HG03064 (cell line): Measurements from ENCODE around the gene DDI1.
"Not testable (repeated sequence)": the region's sequence is repeated elsewhere in the genome, so short reads cannot be mapped to it uniquely, and the experiment has no call there.

ENCODE experiments used
- ATAC-seq: cut with Tn5 transposase; IDR thresholded peaks from one replicate; pipeline ENCODE4 v1.9.1; 2021; ENCODE audit warnings: low read depth; ENCODE audit not compliant: unreplicated experiment

The DDI1 gene

DNA sequence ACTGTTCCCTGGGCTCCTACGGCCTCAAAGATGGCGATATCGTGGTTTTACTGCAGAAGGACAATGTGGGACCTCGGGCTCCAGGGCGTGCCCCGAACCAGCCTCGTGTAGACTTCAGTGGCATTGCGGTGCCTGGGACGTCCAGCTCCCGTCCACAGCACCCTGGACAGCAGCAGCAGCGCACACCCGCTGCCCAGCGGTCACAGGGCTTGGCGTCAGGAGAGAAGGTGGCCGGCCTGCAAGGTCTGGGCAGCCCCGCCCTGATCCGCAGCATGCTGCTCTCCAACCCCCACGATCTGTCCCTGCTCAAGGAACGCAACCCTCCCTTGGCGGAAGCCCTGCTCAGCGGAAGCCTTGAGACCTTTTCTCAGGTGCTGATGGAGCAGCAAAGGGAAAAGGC, 555 bp downstream of the DDI1 start:
- ATAC-seq = no peak

- ATAC-seq = no peak
Observed at GRCh38 chr11:104041792-104042191, 5.4 kb downstream of the DDI1 start.

DNA sequence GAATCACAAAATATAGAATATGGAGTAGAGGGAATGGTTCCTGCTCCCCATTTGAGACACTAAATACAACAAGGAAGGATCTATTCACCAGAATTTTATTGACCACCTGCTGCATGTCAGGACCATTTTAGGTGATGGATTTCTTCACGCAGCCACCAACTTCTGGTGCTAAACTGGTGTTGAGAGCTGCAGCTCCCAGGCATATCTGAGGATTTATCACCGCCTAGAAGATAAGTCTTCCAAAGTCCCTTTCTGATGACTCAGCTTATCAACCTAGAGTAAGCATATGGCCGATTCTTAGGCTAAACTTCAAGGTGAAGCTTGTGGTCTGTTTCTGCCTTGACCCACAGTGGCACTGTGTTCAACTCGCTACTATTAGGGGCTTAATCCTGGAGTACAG, 6.7 kb downstream of the DDI1 start:
- ATAC-seq = no peak

DNA sequence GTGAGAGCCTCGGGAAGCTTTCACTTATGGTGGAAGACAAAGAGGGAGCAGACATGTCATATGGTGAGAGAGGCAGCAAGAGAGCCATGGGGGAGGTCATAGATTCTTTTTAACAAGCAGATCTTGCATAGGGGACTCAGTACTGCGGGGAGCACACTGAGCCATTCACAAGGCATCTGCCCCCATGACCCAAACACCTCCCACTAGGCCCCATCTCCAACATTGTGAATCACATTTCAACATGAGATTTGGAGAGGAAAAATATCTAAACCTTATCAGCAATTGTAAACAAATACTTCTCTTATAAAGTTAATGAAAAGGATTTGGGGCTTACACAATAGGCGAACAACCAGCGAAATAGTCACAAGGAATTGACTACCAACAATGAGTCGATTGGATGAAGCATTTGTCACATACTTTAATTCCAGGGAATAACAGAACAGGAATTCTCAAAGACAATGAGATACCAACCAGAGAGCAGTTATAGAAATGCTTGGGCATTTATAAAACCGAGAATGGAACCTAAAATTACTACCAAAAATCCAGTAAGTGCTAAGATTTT, 7.3 kb downstream of the DDI1 start:
- no peak for ATAC-seq

- ATAC-seq = no peak
Observed at GRCh38 chr11:104046331-104046730, 9.9 kb downstream of the DDI1 start.

- ATAC-seq = not testable (repeated sequence)
Observed at GRCh38 chr11:104046858-104047257, 10.4 kb downstream of the DDI1 start.

DNA sequence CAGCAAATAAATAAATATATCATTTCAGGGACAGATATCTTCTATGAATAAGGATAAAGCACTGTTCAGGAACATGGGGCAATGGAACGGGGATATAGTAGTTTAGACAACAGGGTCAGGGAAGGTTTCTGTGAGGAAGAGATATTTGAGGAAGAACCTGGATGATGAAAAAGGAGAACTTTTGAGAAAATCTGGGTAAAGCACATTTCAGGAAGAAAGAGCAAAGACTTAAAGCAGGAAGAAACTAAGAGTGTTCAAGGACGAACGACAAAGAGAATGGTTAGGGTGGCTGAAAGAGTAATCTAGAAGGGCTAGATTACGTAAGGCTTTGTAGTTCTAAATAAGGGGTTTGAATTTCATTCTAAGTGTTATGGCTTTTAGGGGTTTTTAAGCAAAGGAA, 12.7 kb downstream of the DDI1 start:
- no peak for ATAC-seq

GRCh38 chr11:104051778-104052177, 15.3 kb downstream of the DDI1 start:
- ATAC-seq = no peak

DNA sequence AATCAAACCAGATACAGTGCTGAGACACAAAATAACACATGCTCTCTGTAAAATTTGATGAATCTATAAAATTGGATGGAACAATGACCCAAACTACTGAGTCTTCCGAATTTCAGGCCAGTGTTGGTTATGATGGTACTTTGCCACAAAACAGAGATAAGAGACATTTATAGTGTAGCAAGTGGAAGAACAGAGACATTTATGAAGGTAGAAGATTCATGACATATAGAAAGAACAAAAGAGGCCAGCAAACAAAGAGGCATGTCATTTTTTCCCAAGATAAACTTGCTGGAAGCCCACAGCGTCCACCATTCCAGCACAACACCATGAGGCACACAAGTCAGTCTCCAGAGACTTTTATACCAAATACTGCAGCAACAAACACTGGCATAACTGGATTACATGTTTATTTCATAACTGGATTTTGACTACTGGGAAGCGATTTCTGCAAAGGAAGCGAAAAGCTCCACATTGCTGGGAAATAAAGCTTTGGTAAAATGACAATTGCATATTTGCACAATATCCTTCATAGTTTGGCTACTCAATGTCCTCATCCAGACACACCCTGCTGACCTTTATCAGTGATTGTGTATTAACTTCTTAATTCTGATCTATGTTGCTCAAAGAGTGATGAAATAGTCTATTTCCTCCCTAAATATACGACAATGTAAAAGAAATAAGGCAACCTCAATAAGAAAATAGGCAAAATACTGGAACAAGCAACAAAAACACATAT, 17.5 kb downstream of the DDI1 start:
- ATAC-seq = no peak

DNA sequence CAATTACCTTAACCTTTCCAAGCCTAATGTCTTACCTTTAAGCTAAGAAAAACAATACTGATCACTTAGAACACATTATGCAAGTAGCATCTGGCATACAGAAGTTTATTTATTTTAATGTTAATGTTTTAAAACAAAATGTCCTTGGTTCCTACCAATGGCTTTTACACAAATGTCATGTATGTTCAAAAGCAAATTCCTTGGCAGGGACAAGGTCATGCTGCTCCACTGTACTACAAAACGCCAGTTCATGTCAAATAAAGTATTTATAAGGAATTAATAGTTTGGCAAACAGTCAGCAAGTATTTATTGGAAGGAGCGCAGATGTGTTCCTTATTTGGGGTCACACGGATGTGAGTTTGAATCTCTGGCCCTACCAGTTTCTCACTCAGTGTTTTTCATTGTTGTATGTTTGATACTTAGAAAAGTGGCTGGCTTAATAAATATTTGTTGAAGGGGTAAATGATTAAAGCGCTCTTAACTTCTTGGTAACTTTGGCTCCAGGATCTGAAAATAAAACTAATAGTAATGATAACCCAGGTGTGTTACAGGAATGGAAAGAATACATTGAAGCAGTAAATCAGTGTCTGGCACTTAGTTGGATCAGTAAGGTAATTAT, 18.6 kb downstream of the DDI1 start:
- ATAC-seq = no peak

DNA sequence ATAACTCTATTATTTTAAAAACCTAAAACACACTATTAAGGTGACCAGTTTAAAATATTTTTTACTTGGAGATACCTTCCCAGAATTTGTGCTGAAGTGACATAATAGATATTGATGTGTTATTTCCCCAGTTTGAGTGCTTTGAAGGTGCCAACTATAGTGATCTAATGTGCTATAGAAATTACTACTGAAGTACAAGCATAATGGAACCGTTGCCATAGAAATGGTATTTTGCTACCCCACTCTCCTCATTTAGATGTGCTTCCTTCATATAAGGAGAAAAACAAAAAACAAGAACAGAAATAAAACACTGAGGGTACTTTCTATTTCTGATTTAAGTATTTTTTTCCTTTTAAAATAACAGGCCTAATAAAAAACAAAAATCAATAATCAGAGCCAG, 19.2 kb downstream of the DDI1 start:
- ATAC-seq = no peak

DNA sequence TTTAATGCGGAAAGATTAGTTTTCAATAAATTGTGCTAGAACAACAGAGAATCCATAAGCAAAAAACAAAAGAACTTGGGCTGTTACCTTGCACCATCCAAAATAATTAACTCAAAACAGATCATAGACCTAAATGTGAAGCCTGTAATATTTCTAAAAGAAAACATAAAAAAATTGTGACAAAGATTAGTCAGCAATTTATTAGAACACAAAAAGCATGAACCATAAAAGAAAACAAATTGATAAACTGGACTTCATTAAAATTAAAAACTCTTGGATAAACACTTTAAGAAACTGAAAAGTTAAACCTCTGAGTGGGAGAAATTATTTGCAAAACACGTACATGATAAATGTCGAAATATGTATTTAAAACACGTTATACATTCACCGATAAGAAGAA, 21.5 kb downstream of the DDI1 start:
- ATAC-seq = no peak

- ATAC-seq = no peak
Observed at GRCh38 chr11:104058680-104059079, 22.2 kb downstream of the DDI1 start.

- no peak for ATAC-seq
Observed at GRCh38 chr11:104060004-104060794, 23.8 kb downstream of the DDI1 start.

GRCh38 chr11:104060820-104061219, 24.4 kb downstream of the DDI1 start:
- ATAC-seq = no peak

DNA sequence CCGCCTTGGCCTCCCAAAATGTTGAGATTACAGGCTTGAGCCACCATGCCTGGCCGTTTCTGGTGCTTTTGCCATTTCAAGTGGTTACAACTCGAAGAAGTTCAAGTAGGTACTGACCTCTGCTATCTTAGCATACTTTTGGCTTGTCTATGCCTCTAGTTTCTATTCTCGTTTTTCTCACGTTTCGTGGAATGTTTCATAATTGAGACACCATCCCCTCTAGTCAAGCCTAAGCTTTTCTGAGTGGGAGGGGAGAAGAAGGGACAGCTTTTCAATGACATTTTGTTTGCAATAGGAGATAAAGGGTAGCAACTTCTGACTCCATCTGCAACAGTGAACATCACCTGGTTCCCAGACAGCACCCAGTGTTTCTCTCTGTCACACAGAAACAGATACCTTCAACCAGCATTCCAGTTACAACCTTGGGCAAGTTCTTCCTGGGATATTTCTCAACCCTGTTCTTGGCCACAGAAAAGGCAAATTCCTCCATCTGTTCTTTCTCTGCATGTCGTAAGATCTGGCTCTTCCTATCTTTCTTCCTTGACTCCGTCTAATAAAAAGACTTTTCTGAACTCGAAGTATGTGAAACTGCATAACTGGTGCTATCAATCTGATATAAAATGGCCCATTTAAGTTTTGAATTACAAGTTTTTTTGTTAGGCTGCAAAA, 25.5 kb downstream of the DDI1 start:
- no peak for ATAC-seq

GRCh38 chr11:104064034-104064630, 27.7 kb downstream of the DDI1 start:
- ATAC-seq = no peak

DNA sequence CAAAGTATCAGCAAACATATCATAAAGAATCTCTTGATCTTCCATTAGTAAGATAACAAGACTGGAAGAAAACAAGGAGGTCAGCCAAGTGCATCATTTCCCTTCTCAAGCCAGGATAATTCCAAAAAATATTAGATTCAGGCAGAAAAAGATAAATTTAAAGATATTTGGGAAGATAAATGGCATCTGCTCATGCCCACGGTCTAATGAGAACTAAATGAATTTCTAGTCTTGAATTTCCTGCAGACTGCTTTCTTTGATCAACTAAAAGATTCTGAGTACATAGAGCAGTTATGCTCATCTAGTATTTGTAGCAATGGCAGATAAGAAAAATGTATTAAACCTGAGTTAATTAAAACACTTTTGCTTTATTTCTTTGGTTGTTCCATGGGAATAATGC, 31.1 kb downstream of the DDI1 start:
- no peak for ATAC-seq

GRCh38 chr11:104073950-104074705, 37.7 kb downstream of the DDI1 start:
- ATAC-seq = peak; percentile 71

DNA sequence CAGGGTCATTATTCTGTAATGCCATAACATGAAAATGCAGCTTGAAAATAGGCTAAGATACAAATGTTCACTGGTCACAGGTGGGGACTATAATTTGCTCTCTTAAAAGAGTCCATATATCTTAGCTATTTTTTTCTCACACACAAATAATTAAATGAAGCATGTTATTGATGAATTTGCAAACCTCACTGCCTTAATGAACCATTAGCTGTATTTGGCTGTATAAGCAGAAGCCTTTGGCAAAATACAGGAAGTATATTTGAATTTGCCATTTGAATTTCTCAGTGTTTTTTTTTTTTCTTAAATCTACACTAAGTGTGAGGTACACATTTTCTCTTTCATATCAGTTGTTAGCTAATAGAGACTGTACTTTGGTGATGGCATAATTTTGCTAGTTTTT, 38.7 kb downstream of the DDI1 start:
- ATAC-seq = no peak
